WERI-Rb-1 (cell line): ENCODE measurements around the gene SERPINA3.

Experiments
- DNase-seq: peaks from one replicate; pipeline ENCODE4 v3.0.0-alpha.2; 2020
- H3K27ac ChIP-seq: fragments of 250-450 bp; sonication (Bioruptor Pico); 2 replicates; pipeline ENCODE4 v1.5.1; 2020; ENCODE audit warnings: mild to moderate bottlenecking, moderate library complexity
- H3K27me3 ChIP-seq: fragments of 250-450 bp; sonication (Bioruptor Pico); 2 replicates; pipeline ENCODE4 v1.5.1; 2021; ENCODE audit warnings: mild to moderate bottlenecking, low read depth, moderate library complexity; ENCODE audit not compliant: insufficient read depth, severe bottlenecking
- H3K36me3 ChIP-seq: fragments of 250-450 bp; sonication (Bioruptor Pico); 2 replicates; pipeline ENCODE4 v1.5.1; 2020; ENCODE audit warnings: mild to moderate bottlenecking, moderate library complexity
- H3K4me3 ChIP-seq: 2 replicates; pipeline ENCODE4 v1.5.1; 2011; ENCODE audit warnings: low read depth, mild to moderate bottlenecking, control low read depth, low read length
- H3K9me3 ChIP-seq: fragments of 250-450 bp; sonication (Bioruptor Pico); 2 replicates; pipeline ENCODE4 v1.5.1; 2021; ENCODE audit warnings: mild to moderate bottlenecking, moderate library complexity; ENCODE audit not compliant: severe bottlenecking
- CTCF ChIP-seq: IDR thresholded peaks from 2 replicates; pipeline ENCODE4 v1.5.1; 2011; ENCODE audit warnings: low read depth, mild to moderate bottlenecking, control low read depth, inconsistent platforms, low read length

Gene SERPINA3

GRCh38 chr14:94598506-94598815 is 13.7 kb upstream of the SERPINA3 start:
- no peak for DNase-seq
- no peak for TF ChIP-seq CTCF
- no peak overlapping the region for H3K27ac ChIP-seq
- H3K36me3 ChIP-seq, result no peaks in the 10 kb centered on the region
- peaks cover 12% of the 10 kb centered on the region for H3K27me3 ChIP-seq
- H3K9me3 ChIP-seq, result no peaks in the 10 kb centered on the region
- H3K4me3 ChIP-seq, result no peak overlapping the region

GRCh38 chr14:94598816-94599655 is 13.2 kb upstream of the SERPINA3 start:
- DNase-seq, result no peak
- Histone ChIP-seq H3K27ac (no peak overlapping the region), H3K36me3 (no peaks in the 10 kb centered on the region), H3K9me3 (no peaks in the 10 kb centered on the region), H3K27me3 (peaks cover 8% of the 10 kb centered on the region), H3K4me3 (no peak overlapping the region)
- TF ChIP-seq CTCF, result no peak

- no peak for DNase-seq
- Histone ChIP-seq H3K4me3 (no peak overlapping the region), H3K9me3 (no peaks in the 10 kb centered on the region), H3K36me3 (no peaks in the 10 kb centered on the region), H3K27ac (no peak overlapping the region), H3K27me3 (peaks cover 4% of the 10 kb centered on the region)
- TF ChIP-seq CTCF, result no peak
Observed at GRCh38 chr14:94599656-94600004, 12.6 kb upstream of the SERPINA3 start.

GRCh38 chr14:94600148-94600545 is 12.0 kb upstream of the SERPINA3 start:
- no peak for DNase-seq
- no peaks in the 10 kb centered on the region for H3K36me3 ChIP-seq
- no peak overlapping the region for H3K4me3 ChIP-seq
- H3K27me3 ChIP-seq, result peaks cover 4% of the 10 kb centered on the region
- H3K27ac ChIP-seq, result no peak overlapping the region
- TF ChIP-seq CTCF, result no peak
- H3K9me3 ChIP-seq, result no peaks in the 10 kb centered on the region

GRCh38 chr14:94601884-94602391 is 10.3 kb upstream of the SERPINA3 start:
- no peak for DNase-seq
- TF ChIP-seq CTCF, result no peak
- Histone ChIP-seq H3K4me3 (no peak overlapping the region), H3K36me3 (no peaks in the 10 kb centered on the region), H3K27ac (no peak overlapping the region), H3K27me3 (peaks cover 14% of the 10 kb centered on the region), H3K9me3 (no peaks in the 10 kb centered on the region)

GRCh38 chr14:94602722-94603121 is 9.5 kb upstream of the SERPINA3 start:
- H3K9me3 ChIP-seq, result peaks cover under 1% of the 10 kb centered on the region
- H3K36me3 ChIP-seq, result no peaks in the 10 kb centered on the region
- no peak overlapping the region for H3K27ac ChIP-seq
- no peak for DNase-seq
- H3K27me3 ChIP-seq, result peaks cover 10% of the 10 kb centered on the region
- no peak for TF ChIP-seq CTCF
- H3K4me3 ChIP-seq, result no peak overlapping the region
